ENCODE data around the gene HIRIP3. TPM values are rescaled to one million over a fixed set of nuclear protein-coding genes. Genes with fewer than 3 reads are reported as not detected.

The HIRIP3 gene
- total RNA-seq, 2 donors from 2014 or later, result 11.2 to 17.1 TPM

DNA sequence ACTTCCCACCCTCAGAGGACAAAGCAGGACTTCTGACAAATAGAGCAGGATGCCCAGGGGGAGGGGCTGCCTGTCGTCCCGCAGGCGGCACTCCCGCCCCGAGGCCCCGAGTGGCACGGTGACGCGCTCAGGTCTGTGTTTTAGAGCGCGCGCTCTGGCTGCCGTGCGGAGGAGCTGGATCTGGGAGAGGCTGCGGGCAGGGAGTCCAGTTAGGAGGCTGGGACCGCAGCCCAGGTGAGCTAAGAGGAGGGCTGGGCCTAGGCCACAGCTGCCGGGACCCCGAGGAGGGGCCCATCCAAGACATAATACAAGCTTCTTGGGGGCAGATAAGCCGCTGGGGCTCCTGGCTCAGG, 9.0 kb upstream of the HIRIP3 start:
- no peaks in the 10 kb centered on the region for H3K27me3 ChIP-seq
- intact Hi-C loops (cut with DNase I), result loop anchor here (10.0 kb wide), 2 partner anchors 100 to 300 kb away; partner anchors contain the start of gene ASPHD1
- 61 to 69% methylated on average over 4 to 18 of the region's 19 CpGs for WGBS, 2 donors
- no peaks in the 10 kb centered on the region for H3K36me3 ChIP-seq (replicated peaks in 1 of 2; ENCODE audit: insufficient read depth in 1 of 2, low read depth in 2 of 2)
- H3K27ac ChIP-seq, result no peak overlapping the region
- no peaks in the 10 kb centered on the region for H3K9me3 ChIP-seq
- TF ChIP-seq, protein P1, sequence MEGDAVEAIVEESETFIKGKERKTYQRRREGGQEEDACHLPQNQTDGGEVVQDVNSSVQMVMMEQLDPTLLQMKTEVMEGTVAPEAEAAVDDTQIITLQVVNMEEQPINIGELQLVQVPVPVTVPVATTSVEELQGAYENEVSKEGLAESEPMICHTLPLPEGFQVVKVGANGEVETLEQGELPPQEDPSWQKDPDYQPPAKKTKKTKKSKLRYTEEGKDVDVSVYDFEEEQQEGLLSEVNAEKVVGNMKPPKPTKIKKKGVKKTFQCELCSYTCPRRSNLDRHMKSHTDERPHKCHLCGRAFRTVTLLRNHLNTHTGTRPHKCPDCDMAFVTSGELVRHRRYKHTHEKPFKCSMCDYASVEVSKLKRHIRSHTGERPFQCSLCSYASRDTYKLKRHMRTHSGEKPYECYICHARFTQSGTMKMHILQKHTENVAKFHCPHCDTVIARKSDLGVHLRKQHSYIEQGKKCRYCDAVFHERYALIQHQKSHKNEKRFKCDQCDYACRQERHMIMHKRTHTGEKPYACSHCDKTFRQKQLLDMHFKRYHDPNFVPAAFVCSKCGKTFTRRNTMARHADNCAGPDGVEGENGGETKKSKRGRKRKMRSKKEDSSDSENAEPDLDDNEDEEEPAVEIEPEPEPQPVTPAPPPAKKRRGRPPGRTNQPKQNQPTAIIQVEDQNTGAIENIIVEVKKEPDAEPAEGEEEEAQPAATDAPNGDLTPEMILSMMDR (IDR thresholded peaks at IDR 0.05), result no peak
- TF ChIP-seq POLR2A (IDR thresholded peaks at IDR 0.05), result no peak
- DNase-seq, result no peak
- ATAC-seq, result no peak
- H3K4me1 ChIP-seq, result peaks cover 10% of the 10 kb centered on the region
- no peak overlapping the region for H3K4me3 ChIP-seq

DNA sequence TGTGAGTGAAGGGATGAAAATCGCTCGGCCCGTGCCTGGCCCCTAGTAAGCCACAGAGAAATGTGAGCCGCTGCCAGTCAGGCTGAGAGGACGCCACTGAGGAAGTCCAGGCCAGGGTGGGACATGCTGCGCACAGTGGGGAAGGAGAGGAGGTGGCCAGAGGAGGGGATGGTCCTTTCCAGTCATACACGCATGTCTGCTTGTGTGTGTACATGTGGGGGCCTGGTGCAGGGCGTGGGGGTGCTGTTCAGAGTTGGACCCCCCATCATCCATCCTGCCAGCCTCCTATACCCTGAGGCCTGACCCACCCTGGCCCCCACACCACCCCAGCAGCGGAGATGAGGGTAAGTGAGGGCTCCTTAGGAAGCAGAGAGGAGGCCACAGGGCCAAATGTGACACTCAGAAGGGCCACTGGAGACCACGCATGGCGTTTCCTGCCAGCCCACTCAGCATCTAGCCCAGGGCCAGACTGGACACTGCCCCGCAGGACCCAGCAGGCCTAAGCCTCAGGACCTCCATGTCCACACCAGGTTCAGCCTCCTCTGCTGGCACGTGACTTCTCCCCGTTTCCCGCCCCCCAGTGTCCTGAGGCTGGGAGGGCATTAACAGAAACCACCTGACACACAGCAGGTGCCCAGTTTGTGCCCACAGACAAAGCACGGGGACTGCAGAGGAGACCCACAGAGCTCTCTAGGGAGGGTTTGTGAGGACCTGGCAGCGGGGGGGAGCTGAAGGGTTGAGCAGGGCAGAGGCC, 8.4 kb upstream of the HIRIP3 start:
- H3K27me3 ChIP-seq, result no peaks in the 10 kb centered on the region
- ATAC-seq (no peak), DNase-seq (no peak)
- TF ChIP-seq, protein P1 (IDR thresholded peaks at IDR 0.05), result no peak
- TF ChIP-seq POLR2A (IDR thresholded peaks at IDR 0.05), result no peak
- H3K4me1 ChIP-seq, result peaks cover 10% of the 10 kb centered on the region
- H3K27ac ChIP-seq, result no peak overlapping the region
- no peaks in the 10 kb centered on the region for H3K9me3 ChIP-seq
- H3K4me3 ChIP-seq, result no peak overlapping the region
- intact Hi-C loops (cut with DNase I), result loop anchor here (10.0 kb wide), 2 partner anchors 99 to 299 kb away; partner anchors contain the start of gene ASPHD1
- no peaks in the 10 kb centered on the region for H3K36me3 ChIP-seq (replicated peaks in 1 of 2; ENCODE audit: insufficient read depth in 1 of 2, low read depth in 2 of 2)
- WGBS, 2 donors, result 81 to 87% methylated on average over 15 to 17 of the region's 17 CpGs

GRCh38 chr16:30002614-30003346, 7.4 kb upstream of the HIRIP3 start:
- DNase-seq, result no peak
- 85 to 89% methylated on average over 16 to 19 of the region's 19 CpGs for WGBS, 2 donors
- no peak for ATAC-seq
- Histone ChIP-seq H3K9me3 (no peaks in the 10 kb centered on the region), H3K36me3 (replicated peaks in 1 of 2; ENCODE audit: insufficient read depth in 1 of 2, low read depth in 2 of 2) (peaks cover 0 to 2% of the 10 kb centered on the region in 2 donors), H3K27me3 (no peaks in the 10 kb centered on the region), H3K4me3 (no peak overlapping the region), H3K27ac (no peak overlapping the region), H3K4me1 (peaks cover 10% of the 10 kb centered on the region)
- intact Hi-C loops (cut with DNase I), result loop anchor here (10.0 kb wide), 2 partner anchors 98 to 298 kb away; partner anchors contain the start of gene ASPHD1
- TF ChIP-seq, protein P1 (IDR thresholded peaks at IDR 0.05), result no peak
- TF ChIP-seq POLR2A (IDR thresholded peaks at IDR 0.05), result no peak

GRCh38 chr16:30000735-30001631, 5.6 kb upstream of the HIRIP3 start:
- no peak overlapping the region for H3K4me3 ChIP-seq
- peaks cover 20% of the 10 kb centered on the region for H3K4me1 ChIP-seq
- peaks cover 0 to 2% of the 10 kb centered on the region in 2 donors for H3K36me3 ChIP-seq (replicated peaks in 1 of 2; ENCODE audit: insufficient read depth in 1 of 2, low read depth in 2 of 2)
- DNase-seq, result no peak
- TF ChIP-seq POLR2A (IDR thresholded peaks at IDR 0.05), result no peak
- TF ChIP-seq, protein P1 (IDR thresholded peaks at IDR 0.05), result no peak
- 83 to 89% methylated on average over 26 to 33 of the region's 33 CpGs for WGBS, 2 donors
- H3K27ac ChIP-seq, result no peak overlapping the region
- no peaks in the 10 kb centered on the region for H3K27me3 ChIP-seq
- H3K9me3 ChIP-seq, result no peaks in the 10 kb centered on the region
- no peak for ATAC-seq
- intact Hi-C loops (cut with DNase I), result loop anchor here (10.0 kb wide), 2 partner anchors 96 to 296 kb away; partner anchors contain the start of gene ASPHD1

Data from body of pancreas (tissue), 4 donors.